Activated CD8-positive, alpha-beta memory T cell treated with anti-CD3 and anti-CD28 coated beads for 36 hours (primary cell): ENCODE measurements around the gene LRRC31. TPM values are rescaled to one million over a fixed set of nuclear protein-coding genes. Genes with fewer than 3 reads are reported as not detected.

Experiments used
- CTCF ChIA-PET: fragments of 350-600 bp; sonication (Branson Sonifier 250); formaldehyde crosslinking; loops from one replicate; lab custom pipeline; 2021; ENCODE audit warnings: antibody characterized with exemption; lab: Charles Lee
- POLR2A ChIA-PET: fragments of 350-600 bp; sonication (Branson Sonifier 250); formaldehyde crosslinking; loops from one replicate; lab custom pipeline; 2021; ENCODE audit warnings: antibody characterized with exemption; lab: Charles Lee
- total RNA-seq, 2 experiments: library from RNA; stranded (reverse); gene quantifications; one replicate each; pipeline ENCODE4 v1.2.3, GENCODE V29; 2021

The LRRC31 gene
- total RNA-seq, 2 experiments from 2014 or later = not detected

- ChIA-PET POLR2A (interaction anchor here (0.7 kb wide), 1 partner anchor 77 kb away, joined by 3 read pairs; no protein-coding TSS in a partner anchor), CTCF (no interaction called here)
Observed at GRCh38 chr3:169822983-169823382, 46.8 kb downstream of the LRRC31 start.

DNA sequence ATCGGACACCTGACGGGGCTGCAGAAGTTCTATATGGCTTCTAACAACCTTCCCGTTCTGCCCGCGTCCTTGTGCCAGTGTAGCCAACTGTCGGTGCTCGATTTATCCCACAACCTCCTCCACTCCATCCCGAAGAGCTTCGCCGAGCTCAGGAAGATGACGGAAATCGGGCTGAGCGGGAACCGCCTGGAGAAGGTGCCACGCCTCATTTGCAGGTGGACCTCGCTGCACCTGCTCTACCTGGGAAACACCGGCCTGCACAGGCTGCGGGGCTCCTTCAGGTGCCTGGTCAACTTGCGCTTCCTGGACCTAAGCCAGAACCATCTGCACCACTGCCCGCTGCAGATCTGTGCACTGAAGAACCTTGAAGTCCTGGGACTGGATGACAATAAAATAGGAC, 47.2 kb downstream of the LRRC31 start:
- ChIA-PET CTCF (no interaction called here), POLR2A (no interaction called here)

- ChIA-PET POLR2A (no interaction called here), CTCF (interaction anchor here (0.5 kb wide), 1 partner anchor 382 kb away, joined by 3 read pairs; no protein-coding TSS in a partner anchor)
Observed at GRCh38 chr3:169822091-169822490, 47.6 kb downstream of the LRRC31 start.

- ChIA-PET CTCF (no interaction called here), POLR2A (no interaction called here)
Observed at GRCh38 chr3:169818316-169818715, 51.4 kb downstream of the LRRC31 start.

GRCh38 chr3:169815590-169816150, 54.1 kb downstream of the LRRC31 start:
- POLR2A ChIA-PET = no interaction called here
- CTCF ChIA-PET = no interaction called here

DNA sequence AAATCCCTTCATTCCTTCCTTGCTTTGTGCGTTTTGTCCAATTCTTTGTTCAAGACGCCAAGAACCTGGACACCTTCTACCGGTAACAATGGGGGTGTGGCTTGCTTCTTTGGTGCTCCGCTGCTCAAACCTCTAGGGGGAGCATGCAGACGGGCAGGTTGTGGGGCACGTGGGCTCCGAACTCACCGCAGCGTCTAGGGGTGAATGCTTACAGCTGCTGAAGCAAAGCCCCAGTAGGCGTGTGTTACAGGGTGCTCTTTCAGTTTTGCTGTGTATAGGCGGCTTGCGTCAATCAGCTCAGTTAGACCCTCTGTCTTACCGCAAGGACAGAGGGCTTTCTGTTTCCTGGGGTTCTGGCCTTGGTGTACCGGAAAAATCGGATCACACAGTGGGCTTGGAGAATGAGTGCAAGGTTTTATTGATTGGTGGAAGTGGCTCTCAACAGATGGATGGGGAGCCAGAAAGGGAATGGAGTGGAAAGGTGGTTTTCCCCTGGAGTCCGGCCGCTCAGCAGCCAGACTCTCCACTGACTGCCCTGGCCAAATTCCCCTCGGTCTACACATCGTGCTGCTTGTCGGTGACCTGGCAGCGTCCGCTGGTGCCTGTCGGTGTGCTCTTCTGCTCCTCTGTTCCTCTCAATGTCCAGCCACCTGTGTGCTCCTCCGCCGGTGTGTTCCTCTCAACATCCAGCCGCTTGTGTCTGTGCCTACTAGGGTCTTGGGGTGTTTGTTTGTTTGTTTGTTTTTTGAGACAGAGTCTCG, 55.8 kb downstream of the LRRC31 start:
- ChIA-PET POLR2A (interaction anchor here (0.7 to 0.9 kb wide), 2 partner anchors 41 to 42 kb away, joined by 3 read pairs; partner anchors contain the start of gene MYNN), CTCF (no interaction called here)

DNA sequence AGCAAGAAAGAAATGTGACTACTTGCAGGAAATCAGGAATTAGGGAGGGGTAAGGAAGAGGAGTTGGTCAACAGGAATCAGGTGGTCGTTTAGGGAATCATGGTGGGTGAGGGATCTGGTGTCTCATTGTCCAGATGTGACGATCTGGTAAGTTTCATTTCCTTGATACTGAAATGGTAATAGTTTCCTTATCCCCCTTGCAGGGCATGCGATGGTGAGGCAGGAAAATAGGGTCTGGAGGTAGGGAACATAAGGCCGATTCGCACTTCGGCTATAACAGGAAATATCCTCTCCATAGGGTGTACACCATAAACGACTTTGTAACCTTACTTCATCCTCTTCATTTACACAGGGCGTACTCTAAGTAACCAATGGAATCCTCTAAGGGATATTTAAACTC, 56.5 kb downstream of the LRRC31 start:
- POLR2A ChIA-PET = interaction anchor here (0.7 to 2.6 kb wide), 3 partner anchors 40 to 41 kb away, joined by 3 to 12 read pairs (median 3); partner anchors contain the start of gene MYNN
- CTCF ChIA-PET = no interaction called here

DNA sequence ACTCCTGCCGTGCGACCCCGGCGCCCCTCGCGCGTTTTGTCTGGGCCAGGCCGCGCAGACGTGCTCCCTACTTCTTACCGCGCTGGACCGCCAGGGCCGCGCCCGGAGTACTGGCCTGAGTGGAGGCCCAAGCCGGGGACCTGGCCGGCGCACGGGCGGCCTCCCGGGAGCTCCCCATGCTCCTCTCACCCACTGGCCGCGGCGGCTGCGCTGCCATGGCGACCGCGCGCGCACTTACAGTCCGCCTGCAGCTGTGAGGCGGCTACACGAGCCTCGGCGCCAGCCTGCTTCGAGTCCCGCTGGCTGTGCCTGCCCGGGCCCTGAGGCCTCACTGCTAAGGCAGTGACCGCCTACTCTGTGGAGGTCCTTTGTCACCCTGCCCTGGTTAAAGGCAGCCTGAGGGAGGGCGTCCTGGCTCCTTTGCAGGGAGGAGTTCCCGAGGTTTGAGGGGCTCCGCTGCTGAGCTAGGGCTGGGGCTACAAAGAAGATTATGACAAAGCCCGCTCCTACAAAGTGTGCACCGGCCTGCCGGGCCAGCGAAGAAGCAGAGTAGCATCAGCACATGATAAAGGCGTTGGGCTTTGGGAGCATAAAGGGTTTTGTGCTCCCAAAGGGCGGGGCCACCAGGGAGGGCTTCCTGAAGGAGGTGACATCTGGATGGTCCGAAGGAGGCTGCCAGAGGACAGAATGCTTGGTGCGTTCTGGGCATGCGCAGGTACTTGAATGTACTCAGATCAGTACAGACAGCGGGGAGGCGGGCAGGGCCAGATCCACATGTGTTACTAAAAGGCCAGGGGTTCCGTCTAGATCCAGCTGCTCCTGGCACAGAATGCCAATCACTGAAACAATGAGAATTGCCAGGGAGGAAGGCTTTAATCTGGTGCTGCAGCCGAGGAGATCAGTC, 57.2 kb downstream of the LRRC31 start, which contains the start of the genes LRRC34 and LRRIQ4:
Gene LRRC34 (minus strand): TSS at position 573 of the 904 bp plus-strand sequence. CDS start 356 bp downstream, at position 217.
Gene LRRIQ4 (plus strand): TSS at position 539 of the 904 bp plus-strand sequence. CDS start 9,052 bp downstream, outside the sequence.
- ChIA-PET CTCF (interaction anchor here (0.6 to 1.7 kb wide), 3 partner anchors 40 to 368 kb away, joined by 3 to 5 read pairs (median 4); no protein-coding TSS in a partner anchor), POLR2A (interaction anchor here (0.6 to 2.6 kb wide), 3 partner anchors 39 to 303 kb away, joined by 3 to 12 read pairs (median 5); partner anchors contain the start of gene MYNN)

DNA sequence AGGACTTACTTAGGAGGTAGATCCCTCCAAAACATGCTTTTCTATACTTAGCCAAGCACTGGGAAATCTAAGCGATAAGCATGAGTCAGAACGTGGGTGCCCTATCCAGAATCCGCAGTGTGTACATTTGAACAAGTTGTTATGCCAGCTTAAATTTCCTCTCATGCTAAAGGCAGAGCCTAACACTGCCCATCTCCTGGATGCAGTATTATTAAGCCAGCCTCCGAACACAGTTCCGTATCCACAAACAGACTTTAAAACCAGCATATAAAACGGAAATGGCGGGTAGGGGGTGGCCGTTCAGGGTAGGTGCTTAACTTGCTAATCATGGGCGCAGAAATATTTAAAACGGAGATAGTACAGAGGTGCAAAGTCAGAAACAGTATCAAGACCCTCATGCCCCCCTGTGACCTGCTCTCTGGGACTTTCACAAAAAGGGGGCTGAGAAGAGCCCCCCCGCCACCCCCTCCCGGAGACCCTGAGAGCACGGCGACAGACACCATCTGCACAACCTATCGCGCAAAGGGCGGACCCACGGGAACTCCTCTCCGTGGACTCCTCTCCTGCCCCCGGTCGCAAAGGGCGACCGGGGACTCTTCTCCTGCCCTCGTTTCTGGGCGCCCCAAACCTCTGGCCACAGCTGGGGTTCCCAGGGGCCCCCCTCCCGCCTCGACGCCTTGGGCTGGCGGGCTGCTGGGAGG, 58.0 kb downstream of the LRRC31 start:
- CTCF ChIA-PET = interaction anchor here (0.6 to 1.7 kb wide), 2 partner anchors 39 to 73 kb away, joined by 4 to 5 read pairs; no protein-coding TSS in a partner anchor
- POLR2A ChIA-PET = interaction anchor here (0.6 to 2.6 kb wide), 3 partner anchors 39 to 304 kb away, joined by 3 to 12 read pairs (median 5); partner anchors contain the start of gene MYNN

GRCh38 chr3:169809230-169809795, 60.4 kb downstream of the LRRC31 start:
- ChIA-PET POLR2A (interaction anchor here (0.6 kb wide), 1 partner anchor 46 kb away, joined by 4 read pairs; no protein-coding TSS in a partner anchor), CTCF (interaction anchor here (0.9 kb wide), 1 partner anchor 9 kb away, joined by 4 read pairs; no protein-coding TSS in a partner anchor)

GRCh38 chr3:169804681-169805080, 65.1 kb downstream of the LRRC31 start:
- ChIA-PET CTCF (no interaction called here), POLR2A (interaction anchor here (0.5 kb wide), 1 partner anchor 12 kb away, joined by 6 read pairs; no protein-coding TSS in a partner anchor)

DNA sequence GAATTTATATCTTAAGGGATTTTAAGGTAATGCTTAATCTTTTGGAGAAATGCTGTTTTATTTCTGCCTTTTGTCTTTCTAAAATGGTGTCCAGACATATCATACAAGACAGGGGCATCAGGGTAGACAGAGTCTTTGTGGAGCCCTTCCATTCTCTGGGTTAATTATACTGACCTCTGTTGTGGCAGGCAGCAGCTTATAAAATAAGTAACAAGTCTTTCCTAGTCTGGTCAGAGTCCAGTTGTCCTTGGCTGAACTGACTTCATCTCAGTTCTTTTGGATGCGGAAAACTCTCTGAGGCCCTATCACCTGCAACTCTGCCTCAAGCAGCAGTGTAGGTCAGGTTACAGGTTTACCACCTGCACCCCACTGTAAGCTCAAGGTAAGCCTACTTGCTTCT, 77.4 kb downstream of the LRRC31 start:
- POLR2A ChIA-PET = no interaction called here
- CTCF ChIA-PET = no interaction called here

DNA sequence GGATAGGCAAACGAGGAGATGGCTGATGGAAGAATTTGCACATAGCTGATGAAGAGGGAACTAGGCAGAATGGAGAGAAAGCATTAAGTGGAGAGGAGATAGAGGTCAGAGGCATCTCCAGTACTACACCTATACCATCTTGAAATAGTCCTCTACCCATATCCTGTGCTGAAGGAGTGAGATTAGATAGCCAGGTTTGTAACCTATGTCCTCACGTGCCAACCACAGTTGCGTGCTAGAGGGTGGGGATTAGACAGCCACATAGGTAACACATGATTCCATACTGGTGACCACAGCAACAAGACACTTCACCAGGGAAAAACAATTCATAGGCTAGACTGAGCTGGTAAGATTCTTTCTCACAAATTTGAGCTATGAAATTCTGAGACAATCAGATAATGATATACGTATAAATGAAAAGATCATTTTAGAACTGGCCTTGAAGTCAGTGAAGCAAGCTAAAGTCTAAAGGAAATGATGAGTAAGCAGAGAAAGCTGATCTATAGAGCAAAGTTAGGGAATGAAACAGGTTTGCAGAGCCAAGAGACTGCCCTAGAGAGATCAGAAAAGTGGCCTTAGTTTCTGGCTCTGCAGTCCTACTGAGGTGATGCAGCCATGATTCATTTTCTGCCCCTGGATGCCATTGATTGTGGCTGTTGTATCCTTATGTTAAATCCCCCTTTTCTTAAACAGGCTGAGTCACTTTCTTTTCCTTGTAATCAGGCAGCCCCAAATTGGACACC, 78.9 kb downstream of the LRRC31 start:
- ChIA-PET CTCF (no interaction called here), POLR2A (no interaction called here)

DNA sequence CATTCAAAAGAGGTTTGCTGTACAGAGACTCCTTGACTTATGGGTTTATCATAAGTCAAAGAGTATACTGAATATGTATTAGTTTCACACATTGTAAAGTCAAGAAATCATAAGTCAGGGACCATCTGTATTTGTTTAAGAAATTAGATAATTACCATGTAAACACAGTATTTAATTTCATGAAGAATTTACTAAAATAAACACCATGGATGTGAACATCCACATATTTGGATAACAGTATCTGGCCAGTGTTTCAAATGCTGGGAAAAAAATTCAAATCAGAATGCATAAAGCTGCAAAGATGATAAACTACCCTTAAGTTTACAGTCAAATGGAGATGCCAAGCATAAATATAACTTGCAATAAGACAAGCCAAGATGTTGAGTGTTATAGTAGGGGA, 79.5 kb downstream of the LRRC31 start:
- CTCF ChIA-PET = no interaction called here

More for the DNA sequence above, 79.5 kb downstream of the LRRC31 start:
- POLR2A ChIA-PET = no interaction called here
